NCI-H1694 (cell line): ENCODE results near the gene MZF1.

Source experiments
- DNase-seq: peaks from one replicate; lab custom pipeline; 2025; lab: John Stamatoyannopoulos, UW

The MZF1 gene

DNA sequence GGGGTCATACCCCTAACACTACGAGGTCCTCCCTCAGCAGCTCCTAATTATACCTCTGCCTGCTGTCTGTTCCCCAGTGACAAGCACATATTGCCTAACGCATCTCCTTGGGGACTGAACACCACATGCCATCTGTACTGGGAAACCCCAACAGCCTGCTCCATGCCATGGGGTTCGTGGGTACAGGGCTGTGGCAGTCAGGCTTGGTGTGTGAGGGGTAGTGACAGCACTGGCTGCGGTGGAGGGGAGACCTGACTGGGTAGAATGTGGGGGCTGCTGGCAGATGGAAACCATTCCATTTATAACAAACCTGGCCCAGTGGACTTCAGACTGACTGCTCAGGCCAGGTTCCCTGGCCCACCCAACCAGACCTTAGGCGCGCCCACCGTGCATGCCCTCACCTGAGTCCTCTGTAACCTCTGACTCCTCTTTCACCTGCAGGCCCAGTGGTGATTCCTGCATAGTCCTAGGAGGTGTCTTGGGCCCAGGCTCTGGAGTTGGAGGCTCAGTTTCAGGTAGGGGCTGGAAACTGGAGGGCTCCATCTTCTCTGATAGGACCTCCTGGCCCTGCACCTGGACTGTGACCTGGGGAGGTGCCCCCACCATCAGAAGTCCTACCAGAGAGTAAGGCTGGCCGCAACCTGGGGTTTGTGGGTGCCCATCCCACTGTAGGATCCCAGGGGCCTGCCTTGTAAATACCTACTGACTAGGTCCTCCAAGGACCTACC, 3.0 kb downstream of the MZF1 start:
- DNase-seq: no peak

DNA sequence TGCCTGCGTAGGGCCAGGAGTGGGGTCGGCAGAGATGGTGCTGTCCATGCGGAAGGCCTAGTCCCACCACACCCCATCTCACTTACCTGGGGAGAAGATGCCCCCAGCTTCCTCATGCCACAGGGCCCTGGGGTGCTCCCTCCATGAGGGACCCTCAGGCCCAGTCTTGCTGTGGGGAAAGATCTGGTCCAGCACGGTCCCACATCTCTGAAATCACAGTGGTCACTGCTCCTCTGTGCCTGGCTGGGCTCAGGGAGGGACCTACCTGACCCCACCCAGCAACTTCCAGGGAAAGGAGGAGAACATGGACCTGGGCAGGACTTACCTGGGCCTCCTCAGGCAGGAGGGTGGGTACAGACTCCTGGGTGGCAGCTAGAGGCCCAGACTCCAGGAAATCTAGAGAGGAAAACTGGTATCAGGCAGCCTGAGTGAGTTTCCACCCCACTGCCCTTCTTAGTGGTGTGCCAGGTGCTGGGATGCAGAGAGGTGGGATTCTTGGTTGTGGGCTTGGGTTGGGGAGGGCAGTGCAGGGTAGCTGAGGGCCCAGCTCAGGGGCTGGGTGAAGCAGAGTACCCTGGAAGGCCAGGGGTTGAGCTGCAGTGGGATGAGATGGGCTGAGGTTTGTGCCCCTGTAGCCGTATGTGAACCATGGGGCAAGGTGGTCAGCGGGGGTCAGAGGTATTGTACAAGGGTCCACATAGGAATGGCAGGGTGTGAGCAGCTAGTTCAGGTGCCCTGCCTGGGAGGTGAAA, 3.8 kb downstream of the MZF1 start:
- DNase-seq: no peak

GRCh38 chr19:58568453-58569130, 4.5 kb downstream of the MZF1 start:
- DNase-seq: no peak

GRCh38 chr19:58566989-58567388, 6.1 kb downstream of the MZF1 start:
- DNase-seq: no peak

DNA sequence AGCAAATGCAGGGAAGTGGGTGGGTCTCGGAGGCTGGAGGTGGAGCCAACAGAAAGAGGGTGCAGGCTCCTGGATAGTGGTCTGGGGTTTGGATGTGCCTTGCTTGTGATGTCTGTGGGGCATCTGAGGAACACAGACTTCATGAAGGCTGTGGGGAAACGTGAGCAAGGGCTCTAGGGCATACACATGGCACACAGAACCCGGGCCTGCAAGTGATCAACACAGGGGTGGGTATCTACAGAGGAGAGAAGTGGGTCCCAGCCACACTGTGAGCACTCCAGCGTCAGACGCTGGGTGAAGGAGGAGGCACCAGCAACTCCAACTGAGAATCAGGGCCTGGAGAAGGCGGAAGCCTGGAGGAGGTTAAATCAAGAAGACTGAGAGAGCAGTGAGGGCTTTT, 9.3 kb downstream of the MZF1 start:
- no peak for DNase-seq

GRCh38 chr19:58563034-58563573, 10.0 kb downstream of the MZF1 start:
- DNase-seq: no peak

DNA sequence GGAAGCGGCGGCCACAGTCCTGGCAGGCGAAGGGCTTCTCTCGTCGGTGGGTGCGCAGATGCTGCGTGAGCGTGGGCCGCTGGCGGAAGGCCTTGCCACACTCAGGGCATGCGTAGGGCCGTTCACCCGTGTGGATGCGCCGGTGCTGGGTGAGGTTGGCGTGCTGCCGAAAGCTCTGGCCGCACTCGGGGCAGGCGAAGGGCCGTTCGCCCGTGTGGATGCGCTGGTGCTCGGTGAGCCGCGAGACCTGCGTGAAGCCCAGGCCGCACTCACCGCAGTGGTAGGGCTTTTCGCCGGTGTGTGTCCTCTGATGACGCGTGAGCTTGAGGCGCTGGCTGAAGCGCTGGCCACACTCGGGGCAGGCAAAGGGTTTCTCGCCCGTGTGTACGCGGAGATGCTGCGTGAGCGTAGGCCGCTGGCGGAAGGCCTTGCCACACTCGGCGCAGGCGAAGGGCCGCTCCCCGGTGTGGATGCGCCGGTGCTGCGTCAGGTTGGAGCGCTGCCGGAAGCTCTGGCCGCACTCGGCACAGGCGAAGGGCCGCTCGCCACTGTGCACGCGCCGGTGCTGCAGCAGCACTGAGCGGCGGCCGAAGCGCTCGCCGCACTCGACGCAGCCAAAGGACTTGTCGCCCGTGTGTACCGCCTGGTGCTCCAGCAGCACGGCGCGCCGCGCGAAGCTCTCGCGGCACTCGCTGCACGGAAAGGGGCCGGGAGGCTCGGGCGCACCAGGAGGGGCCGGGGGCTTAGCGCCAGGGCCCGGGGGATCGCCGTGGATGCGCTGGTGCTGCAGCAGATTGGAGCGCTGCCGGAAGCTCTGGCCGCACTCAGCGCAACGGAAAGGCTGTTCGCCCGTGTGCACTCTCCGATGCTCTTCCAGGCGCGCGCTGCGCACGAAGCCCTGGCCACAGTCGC, 10.8 kb downstream of the MZF1 start:
- DNase-seq: no peak

DNA sequence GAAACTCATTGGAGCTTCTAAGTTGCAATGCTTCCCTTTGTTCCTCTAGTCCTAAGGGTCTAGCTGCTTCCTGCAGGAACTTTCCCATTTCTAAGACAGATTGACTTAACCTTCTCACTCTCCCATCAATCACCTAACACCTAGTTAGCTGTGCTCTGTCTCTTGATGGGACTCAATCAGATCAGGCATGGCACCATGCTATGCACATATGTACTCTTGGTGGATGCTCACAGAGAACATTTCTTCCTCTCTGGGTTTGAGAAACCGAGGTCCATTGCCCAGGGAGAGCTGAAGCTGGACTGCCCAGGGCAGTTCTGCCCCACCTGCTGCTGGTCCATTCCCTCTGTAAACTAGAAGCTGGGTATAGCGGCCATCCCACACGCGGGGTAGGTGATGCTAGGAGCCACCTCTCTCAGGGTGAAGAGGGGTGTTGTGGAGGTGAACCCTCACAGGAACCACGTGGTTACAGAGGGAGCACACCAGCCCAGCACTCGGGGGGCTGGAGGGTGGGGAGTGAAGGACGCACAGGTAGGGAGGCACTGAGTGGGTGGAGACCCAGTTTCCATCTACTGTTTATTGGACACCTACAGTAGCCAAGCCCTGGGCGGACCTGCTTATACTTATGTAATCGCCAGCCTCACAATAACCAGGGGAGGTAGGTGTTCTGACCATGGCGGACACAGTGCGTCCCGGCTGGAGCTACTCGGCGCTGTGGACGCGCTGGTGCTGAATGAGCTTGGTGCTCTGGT, 11.6 kb downstream of the MZF1 start:
- no peak for DNase-seq

- no peak for DNase-seq
Observed at GRCh38 chr19:58560921-58561320, 12.2 kb downstream of the MZF1 start.

DNA sequence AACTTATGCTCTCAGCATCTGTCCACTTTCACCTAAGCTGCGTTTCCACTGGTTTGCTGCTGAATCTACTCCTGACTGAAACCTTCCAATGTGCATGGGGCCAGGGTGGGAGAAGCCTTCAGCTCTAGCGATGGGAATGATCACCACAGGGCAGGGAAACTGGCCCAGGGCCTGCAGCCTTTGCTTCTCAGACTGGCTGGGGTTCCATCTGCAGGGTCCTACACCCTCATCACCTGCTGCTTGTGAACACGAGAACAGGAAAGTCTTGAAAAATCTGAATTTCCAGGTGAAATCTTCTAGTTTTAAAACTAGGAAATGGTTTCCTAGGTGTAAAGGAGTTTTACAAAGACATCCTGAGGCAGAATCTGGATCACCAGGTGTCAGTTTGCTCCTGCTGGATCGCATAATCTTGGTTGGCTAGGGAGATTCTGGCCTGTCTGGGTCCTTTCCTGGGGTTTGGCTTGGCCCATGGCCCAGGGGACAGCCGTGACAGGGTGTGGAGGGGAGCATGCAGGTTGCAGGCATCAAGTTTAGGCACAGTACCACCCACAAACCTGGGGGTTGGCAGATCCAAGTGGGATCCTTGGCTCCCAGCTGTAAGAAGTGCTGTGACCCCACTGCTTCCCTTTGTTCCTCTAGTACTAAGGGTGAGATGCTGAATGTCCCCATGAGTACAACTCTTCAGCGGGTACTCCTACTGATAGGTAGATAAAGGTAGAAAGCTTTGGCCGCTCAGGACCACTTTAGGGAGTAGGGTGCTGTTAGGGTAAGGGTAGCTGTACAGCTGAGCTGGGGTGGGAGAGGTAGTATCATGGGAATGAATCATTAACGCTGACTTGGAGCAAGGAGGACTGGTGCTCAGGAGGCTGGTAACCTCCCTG, 12.9 kb downstream of the MZF1 start:
- no peak for DNase-seq

DNA sequence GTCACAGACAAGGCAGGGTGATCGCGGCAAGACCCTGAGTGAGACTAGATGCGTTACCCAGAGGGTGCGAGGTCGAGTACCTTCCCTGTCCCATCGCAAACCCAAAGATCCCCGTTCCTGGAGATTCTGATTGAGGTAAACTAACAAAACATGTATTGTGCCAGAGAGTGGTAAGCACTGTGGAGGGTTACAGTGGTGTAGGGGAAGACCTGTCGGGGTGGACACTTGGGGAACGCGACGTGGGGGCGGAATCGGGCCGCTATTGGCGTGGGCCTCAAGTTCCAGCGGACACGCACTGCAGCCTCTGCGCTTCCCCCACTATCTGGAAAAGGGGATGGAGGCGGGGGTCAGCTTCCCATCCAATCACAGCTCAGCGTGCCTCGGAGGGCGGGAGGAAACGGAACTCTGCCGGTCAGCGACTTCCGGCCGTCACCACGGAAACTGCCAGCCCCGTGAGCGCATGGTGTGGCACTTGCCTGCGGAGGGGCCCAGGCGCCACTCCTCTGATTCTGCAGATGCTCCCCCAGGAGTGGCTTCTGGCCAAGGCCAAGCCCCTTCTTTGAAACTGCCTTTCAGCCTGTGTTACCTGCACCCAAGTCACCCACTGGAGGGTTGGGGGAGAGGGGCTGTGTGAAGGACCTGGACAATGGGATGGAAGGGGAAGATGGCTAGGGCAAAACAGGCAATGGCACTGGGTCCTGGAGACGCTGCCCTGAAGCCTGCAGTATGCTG, 13.7 kb downstream of the MZF1 start:
- no peak for DNase-seq

DNA sequence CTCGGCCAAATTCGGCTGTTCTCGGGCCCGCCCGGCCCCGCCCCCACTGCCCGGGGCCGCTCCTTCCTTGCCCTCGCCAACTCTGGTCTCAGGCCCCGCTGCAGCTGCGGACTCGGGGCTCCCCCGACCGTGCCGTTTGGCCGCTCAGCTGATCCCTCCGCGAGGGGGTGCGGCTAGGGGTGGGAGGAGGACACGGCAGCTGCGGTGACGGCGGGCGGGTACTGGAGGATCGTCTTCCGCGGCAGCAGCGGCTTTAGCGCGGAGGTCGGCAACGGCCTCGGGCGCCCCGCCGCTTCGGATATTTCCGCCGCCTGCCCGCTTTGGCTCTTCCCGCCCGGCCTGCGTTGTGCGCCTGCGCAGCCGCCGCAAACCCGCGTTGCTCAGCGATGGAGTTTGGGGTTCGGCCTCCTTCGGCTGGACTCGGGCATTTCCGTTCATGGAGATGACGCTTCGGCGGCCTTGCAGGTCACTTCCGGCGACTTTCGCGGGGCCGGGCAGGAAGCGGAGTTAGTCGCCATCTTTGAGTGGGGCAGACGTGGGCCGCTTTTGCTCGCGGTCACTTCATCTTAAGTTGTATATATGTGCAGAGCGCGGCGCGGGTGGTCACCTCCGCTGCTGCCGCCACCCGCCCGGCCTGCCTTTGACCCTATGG, 14.4 kb downstream of the MZF1 start:
- DNase-seq: no peak

DNA sequence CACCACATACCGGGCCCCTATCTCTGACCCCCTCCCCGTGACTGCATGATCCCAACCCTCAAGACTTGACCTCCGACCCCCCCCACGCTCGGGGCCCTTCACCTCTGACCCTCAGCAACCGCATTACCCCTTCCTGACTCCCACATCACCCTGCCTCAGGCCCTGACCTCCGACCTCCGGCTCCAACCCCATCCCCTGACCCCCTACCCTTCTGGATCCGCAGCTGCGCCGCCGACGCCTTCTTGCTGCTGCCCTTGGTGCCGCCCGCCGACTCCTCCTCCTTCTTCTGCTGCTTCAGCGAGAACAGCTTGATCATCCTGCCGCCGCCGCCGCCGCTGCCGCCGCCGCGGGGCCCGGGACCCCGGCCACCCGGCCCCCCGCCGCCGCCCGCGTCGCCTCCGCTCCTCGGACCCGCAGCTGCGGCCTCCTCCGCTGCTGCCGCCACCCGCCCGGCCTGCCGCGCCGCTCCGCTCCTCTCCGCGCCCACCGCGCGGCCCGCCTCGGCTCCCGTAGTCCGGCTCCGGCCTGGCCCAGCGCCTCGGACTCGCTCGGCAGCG, 15.0 kb downstream of the MZF1 start, which contains the start of gene UBE2M:
Gene UBE2M, minus strand, starts transcription at position 546 of the 557 bp plus-strand sequence. Its CDS starts 230 bp downstream, at position 316.
- no peak for DNase-seq

- DNase-seq: no peak
Observed at GRCh38 chr19:58557221-58558065, 15.7 kb downstream of the MZF1 start.

DNA sequence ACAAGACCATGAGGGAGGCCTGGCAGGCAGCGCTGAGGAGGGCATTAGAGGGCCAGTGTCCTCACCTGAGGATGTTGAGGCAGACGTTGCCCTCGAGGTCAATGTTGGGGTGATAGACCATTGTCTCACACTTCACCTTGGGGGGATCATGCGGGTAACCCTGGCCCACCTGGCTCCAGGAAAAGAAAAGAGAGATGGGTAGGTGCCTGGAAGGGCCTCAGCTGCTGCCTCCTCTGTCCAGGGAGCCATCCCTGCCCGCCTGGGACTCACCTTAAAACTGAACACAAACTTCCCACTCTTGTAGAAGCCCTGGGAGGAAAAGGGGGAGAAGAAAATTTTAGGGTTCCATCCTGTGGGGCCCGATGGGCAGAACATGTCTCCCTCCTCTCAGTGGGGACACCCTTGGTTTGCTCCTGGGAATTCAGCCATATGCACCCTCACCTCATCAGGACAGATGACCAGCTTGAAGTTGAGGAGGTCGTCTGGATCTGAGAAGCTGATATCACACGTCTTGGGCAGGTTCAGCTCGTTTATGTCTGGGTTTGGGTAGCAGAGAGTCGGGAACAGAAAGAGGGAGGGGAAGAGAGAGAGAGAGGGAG, 16.4 kb downstream of the MZF1 start:
- DNase-seq: no peak

DNA sequence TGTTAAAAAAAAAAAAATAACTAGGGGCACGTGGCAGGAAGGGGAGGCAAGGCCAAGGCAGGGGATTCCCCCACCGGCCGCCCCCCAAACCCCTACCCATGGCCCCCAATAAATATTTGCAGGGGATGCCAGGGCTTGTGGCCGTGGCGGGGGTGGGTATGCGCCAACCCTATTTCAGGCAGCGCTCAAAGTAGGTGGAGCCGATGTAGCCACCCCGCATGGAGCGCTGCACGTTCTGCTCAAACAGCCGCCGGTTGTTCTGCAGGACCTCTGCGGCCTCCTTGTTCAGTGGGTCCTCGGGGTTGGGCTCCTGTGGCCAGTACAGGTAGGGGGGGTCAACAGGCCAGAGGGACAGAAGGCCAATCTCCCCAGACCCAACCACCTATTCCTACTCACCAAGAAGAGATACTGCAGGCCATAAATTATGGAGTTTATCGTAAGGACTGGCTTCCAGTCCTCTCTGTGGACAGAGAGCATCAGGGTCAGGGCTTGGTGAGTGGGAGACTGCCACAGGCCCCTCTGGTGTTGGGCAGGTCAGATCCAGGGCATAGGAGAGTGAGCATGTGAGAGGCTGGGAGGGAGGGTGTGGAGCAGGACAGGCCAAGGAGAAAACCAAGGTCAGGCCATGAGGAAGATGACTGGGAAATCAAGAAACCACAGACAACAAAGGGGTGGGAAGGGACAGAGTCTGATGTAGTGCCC, 17.1 kb downstream of the MZF1 start:
- no peak for DNase-seq
